T47D (cell line): ENCODE results near the gene KRT7.
A peak's percentile ranks its signal among the peaks of the same experiment; 100 is the strongest.

Experiments used
- DNase-seq, 2 experiments: peaks; one replicate each; pipeline versions ENCODE4 v3.0.0 to v3.0.0-alpha.2; 2011 to 2012; ENCODE audit warnings: low read depth in 1 of 2, low spot score in 1 of 2
- JUND ChIP-seq: IDR thresholded peaks from 2 replicates; pipeline ENCODE4 v1.6.1; 2012; ENCODE audit warnings: low read depth
- in situ Hi-C: cut with HindIII; loops from 2 replicates; pipeline ENCODE4 v1.10.0; 2016; ENCODE audit warnings: low sequenced_read_pairs, low pct_unique_long_range_greater_than_20kb

Gene KRT7

DNA sequence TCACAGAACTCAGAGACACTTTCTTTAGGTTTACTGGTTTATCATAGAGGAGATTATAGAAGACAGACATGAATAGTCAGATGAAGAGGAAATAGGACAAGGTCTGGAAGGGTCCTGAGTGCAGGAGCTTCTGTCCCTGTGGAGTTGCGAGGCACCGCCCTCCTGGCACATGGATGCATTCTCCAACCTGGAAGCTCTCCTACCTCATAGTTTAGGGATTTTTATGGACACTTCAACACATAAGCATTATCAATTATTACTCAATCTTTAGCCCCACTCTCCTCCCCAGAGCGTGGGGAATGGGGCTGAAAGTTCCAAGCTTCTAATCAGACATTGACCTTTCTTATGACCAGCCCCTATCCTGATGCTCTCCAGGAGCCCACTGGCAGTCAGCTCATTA lies 12.6 kb upstream of the KRT7 start:
- no peak for DNase-seq
- in situ Hi-C loops, result no loop called here
- TF ChIP-seq JUND, result no peak

DNA sequence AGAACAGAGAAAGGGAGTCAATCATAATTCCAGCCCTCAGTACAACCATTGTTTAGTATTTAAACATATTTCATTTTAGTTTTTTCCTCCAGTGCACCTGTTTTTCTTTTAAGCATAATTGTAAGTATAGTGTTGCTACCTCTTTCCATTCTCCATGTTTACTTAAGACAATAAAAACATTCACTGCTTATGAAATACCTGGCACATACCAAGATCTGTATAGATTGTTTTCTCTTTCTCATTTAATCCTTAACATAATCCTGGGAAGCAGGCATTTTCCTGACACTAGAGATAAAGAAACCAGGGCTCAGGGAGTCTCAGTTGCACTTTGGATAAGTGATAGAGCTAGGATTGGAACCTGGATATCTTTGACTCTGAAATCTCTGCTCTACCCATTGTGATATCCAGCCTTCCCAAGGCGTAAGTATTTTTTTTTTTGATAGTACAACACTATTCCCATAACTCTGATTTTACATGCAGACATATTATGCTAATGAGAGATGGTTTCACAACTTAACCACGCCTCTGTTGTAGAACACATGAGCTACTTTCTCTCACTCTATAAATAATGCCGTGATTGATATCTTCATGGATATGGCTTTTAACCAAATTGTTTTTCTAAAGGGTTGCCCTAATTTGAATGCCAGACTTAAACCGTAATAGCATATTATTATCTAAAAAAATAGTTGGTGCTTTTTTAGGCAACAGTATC lies 11.8 kb upstream of the KRT7 start:
- in situ Hi-C loops, result no loop called here
- DNase-seq, result no peak
- TF ChIP-seq JUND, result no peak

DNA sequence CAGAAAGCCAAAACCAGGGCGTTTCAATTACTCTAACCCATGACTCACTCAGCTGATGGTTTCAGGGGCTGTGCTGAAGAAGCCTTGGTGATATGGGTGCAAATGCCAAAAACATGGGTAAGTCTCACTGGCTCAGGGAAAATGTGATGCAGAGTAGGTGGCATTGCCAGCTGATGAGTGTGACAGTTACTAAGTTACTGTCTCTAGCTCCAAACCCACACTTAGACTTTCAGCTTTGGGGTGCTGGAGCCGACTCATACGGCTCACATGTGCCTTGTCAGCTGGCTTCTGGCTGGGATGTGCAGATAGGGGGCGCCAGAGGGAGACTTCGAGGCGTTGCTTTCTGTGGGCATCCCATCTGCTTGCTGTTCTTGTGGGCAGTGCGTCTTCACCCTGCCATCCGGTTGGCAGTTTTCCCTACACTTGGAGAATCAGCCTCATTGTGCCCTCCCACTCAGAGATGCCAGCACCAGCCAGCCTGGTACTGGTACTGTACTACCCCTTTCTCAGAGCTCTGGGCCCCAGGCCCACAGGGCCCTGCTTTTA lies 11.1 kb upstream of the KRT7 start:
- DNase-seq, result peak in 1 of 2 experiments; percentile 87
- in situ Hi-C loops, result no loop called here

DNA sequence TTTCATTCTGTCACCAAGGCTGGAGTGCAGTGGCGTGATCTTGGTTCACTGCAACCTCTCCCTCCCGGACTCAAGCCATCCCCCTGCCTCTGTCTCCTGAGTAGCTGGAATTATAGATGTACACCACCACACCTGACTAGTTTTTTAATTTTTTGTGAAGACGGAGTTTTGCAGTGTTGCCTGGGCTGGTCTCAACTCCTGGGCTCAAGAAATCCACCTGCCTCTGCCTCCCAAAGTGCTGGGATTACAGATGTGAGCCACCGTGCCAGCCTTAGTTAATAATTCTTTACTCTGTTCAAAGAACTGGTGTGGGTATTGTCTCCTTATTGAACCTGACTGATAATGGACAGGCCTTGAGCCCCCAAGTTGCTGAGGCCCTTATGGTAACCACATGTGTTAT lies 10.4 kb upstream of the KRT7 start:
- no peak for TF ChIP-seq JUND
- no peak for DNase-seq
- in situ Hi-C loops, result no loop called here

More for the DNA sequence above, 11.1 kb upstream of the KRT7 start:
- TF ChIP-seq JUND, result no peak

DNA sequence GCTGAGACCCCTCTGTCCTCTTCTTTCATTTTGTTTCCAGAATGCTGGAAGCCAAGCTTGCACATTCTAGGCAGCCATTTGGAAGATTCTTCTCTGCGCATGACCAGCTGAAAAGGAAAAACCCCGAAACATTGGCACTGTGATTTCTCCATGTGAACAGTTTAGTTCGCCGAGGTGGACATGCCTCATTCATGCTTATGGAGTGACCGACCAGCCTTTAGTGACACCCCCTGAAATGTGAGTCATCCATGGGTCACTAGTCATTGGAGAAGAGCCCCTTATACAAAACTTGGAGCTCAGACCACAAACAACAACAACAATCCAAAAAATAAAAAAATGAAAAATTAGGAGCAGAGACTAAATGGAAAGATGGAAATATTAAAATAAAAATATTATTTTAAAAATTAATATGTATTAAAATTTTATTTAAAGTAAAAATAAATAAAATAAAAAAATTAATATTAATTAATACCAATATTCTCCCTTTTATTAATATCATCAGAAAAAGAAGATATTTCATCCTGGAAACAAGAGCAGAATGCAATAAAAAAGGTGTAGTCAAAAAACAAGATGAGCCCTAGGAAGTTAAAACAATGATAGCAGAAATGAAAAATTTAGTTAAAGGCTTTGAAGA lies 9.5 kb upstream of the KRT7 start:
- TF ChIP-seq JUND, result no peak
- no peak for DNase-seq
- in situ Hi-C loops, result no loop called here

DNA sequence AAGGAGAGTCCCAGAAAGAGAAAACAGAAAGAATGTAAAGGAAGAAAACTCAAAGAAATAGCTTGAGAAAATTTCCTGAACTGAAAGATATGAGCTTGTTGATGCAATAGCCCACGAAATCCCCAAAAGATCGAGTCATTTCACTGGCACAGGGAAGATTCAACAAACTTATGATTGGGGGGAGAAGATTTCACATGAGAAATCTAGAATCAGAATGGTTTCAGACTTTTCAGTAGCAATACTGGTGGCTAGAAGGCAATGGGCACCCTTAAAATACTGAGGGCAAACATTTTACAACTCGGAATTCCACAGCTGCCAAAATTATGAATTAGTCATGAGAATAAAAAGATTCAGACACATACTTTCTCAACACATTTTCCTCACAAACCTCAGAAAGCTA lies 8.9 kb upstream of the KRT7 start:
- no peak for DNase-seq
- in situ Hi-C loops, result no loop called here
- no peak for TF ChIP-seq JUND

DNA sequence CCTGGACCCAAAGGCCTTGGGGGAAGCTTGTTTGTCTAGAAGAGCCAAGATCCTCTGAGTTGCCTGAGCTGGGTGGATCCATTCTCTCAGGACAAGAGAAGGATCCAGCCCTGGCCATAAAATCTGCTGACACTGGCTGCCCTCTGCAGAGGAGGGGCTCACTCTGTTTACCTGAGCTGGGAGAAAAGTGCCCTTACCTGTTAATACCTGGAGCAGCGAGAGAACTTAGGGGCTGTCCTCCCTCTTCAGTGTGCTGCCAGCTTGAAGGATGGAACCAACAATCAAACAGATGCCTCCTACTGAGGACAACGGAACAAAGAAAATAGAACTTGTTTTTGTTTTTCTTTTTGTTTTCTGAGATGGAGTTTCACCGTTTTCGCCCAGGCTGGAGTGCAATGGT lies 7.3 kb upstream of the KRT7 start:
- in situ Hi-C loops, result no loop called here
- no peak for DNase-seq
- no peak for TF ChIP-seq JUND

DNA sequence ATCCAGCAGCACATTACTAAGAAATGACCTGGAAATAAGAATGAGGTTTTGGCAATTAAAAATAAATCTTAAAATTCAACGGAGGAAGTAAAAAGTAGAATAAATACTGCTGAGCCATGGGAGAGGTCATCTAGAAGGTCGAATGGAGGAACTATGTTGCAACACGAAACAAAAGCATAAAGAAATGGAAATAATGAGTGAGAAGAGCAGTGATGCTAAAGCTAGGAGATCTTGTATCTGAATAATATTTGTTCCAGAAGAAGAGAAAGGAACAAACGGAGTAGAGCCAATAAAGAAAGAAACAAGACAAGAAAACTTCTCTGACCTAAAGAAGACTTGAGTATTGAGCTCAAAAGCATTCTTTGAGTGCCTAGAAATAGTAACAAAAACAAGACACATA lies 6.6 kb upstream of the KRT7 start:
- in situ Hi-C loops, result no loop called here
- TF ChIP-seq JUND, result no peak
- no peak for DNase-seq

DNA sequence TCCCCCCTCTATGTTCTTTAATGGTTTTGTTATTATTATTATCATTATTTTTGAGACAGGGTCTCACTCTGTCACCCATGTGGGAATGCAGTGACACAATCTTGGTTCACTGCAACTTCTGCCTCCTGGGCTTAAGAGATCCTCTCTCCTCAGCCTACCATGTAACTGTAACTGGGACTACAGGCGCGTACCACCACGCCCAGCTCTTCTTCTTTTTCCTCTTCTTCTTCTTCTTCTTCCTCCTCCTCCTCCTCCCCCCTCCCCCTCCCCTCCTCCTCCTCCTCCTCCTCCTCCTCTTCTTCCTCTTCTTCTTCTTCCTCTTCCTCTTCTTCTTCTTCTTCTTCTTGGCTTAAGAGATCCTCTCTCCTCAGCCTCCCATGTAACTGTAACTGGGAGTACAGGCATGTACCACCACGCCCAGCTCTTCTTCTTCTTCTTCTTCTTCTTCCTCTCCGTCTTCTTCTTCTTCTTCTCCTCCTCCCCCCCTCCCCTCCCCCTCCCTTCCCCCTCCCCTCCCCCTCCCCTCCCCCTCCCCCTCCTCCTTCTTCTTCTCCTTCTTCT lies 5.4 kb upstream of the KRT7 start:
- DNase-seq, result no peak
- no peak for TF ChIP-seq JUND
- in situ Hi-C loops, result no loop called here

DNA sequence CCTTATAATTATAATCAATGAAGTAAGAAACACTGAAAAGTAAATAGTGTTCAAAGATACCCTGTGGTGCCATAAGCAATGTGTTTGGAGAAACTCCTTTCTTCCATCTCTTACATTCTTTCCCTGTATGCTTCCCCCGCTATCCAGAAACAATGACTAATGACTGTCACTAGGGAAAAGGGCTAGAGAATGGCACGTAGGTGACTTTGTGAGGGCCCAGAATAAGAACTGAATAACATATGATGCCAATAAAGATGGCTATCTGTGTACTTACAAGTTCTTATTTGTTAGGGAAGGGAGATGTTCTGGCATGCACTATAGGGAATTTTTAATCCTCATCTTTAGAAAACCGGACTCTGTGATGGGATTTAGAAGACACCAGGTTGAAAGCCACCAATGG lies 4.7 kb upstream of the KRT7 start:
- DNase-seq, result peak in 1 of 2 experiments; percentile 65
- in situ Hi-C loops, result no loop called here
- TF ChIP-seq JUND, result no peak

DNA sequence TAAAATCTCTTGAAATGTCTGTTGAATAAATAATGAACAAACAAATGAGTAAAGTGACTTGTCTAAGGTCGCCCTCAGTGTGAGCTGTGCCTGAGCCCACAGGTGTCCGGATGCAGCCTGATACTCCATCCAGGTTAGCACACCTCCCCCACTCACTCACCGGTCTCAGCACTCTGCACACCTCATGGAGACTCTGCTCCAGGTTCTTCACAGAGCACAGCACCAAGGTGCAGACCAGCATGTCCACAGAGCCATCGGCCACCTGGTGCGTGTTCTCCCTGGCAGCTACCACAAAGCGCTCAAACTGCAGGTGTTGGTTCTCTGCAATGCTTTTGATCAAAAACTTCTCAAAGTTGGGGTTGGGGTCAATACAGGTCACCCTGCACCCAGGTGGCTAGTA lies 4.1 kb upstream of the KRT7 start:
- TF ChIP-seq JUND, result no peak
- no peak for DNase-seq
- in situ Hi-C loops, result no loop called here

DNA sequence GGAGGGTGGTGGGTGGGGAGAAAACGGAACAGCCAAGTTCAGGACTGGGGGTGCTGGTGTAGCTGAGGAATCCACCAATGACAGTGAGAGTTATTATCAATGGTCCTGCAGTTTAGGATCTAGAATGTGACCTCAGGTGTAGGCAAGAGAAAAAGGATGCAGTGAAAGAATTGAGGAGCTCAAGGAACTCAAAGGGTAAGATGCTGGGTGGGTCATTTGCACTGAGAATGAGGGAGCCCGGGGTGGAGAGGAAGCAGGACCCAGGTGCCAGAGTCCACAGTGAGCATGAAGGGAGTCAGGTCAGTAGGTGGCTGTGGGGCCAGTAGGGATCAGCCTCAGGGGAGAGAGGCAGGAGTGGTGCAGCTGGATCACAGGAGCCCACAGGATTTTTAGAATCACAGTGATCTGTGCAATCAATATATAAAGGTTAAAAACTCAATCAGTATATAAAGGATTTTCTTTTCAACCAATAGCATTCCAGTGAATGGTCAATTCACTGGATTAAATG lies 3.2 kb upstream of the KRT7 start:
- in situ Hi-C loops, result no loop called here
- no peak for TF ChIP-seq JUND
- DNase-seq, result no peak
